Left lung (tissue), 10 donors: ENCODE results near the gene PCF11. TPM values are rescaled to one million over a fixed set of nuclear protein-coding genes. Genes with fewer than 3 reads are reported as not detected.

Experiments used
- ATAC-seq: fragments of 200-7000 bp; cut with Tn5 transposase; one replicate; pipeline ENCODE4 v1.9.1; 2020; ENCODE audit warnings: moderate library complexity
- DNase-seq, 4 donors: peaks; one replicate each; pipeline ENCODE4 v3.0.0-alpha.2; 2013 to 2020
- H3K27ac ChIP-seq, 2 donors: fragments of 200-600 bp; sonication (generic) in 1 of 2; one replicate each; pipeline versions ENCODE4 v1.5.0 to v1.8.0; 2020 to 2021
- H3K27me3 ChIP-seq, 2 donors: fragments of 200-600 bp; sonication (generic) in 1 of 2; one replicate each; pipeline versions ENCODE4 v1.5.0 to v1.8.0; 2020 to 2021
- H3K36me3 ChIP-seq, 2 donors: fragments of 200-600 bp; sonication (generic) in 1 of 2; one replicate each; pipeline versions ENCODE4 v1.5.0 to v1.8.0; 2020 to 2021
- H3K4me1 ChIP-seq, 2 donors: fragments of 200-600 bp; one replicate each; pipeline ENCODE4 v1.8.0; 2021
- H3K4me3 ChIP-seq, 2 donors: fragments of 200-600 bp; sonication (generic) in 1 of 2; one replicate each; pipeline versions ENCODE4 v1.5.0 to v1.8.0; 2020 to 2021; ENCODE audit warnings: mild to moderate bottlenecking in 1 of 2
- H3K9me3 ChIP-seq, 2 donors: fragments of 200-600 bp; sonication (generic) in 1 of 2; one replicate each; pipeline versions ENCODE4 v1.5.0 to v1.8.0; 2020 to 2021
- intact Hi-C, 2 donors: fragments of 100-400 bp; cut with DNase I; formaldehyde crosslinking; loops; one replicate each; pipeline versions ENCODE4 v1.11.2 to v1.14.2; 2022
- polyA plus RNA-seq, 6 donors: library from polyadenylated mRNA; unstranded; fragments of 120-200 nt; gene quantifications; one replicate each; pipeline ENCODE4 v1.2.1, GENCODE V29; 2013; ENCODE audit not compliant: insufficient read length in 6 of 6
- total RNA-seq, 2 donors: library from RNA; stranded (reverse); fragmentation: NEBNext Ultra II Directional; extraction: Animal tissue kit (Norgen Biotek cat#: 25700); gene quantifications; one replicate each; pipeline ENCODE4 v1.2.1, GENCODE V29; 2021
- TF ChIP-seq, protein P1 (sequence below), 2 donors: fragments of 200-600 bp; sonication (generic) in 1 of 2; IDR thresholded peaks; one replicate each; pipeline versions ENCODE4 v1.5.0 to v1.8.0; 2021; ENCODE audit warnings: antibody characterized with exemption in 2 of 2
- donor health status: DM: no; HTN: yes; CAD: no.
- donor health status: DM: no; HTN: no; CAD: no.

Gene PCF11
- total and polyA plus RNA-seq, 8 donors: 35.8 to 91.1 (median 80.5) TPM

DNA sequence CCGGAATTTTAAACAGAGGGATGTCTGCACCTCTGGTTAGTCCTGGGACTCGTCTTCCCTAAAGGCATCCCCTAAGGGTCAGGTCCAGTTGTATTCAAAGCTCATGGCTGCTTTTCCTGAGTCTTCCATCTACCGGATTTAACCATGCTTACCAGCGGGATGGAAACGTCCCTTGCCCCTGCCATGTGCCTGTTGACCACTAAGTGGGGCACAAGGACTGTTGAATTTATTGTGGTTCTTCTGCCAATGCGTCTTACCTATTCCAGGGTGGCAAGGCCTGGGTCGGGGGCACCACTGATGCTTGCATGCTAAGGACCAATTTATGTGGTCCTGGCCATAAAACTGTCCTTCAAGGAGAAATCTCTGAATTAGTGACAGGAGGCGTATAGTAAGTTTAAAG, 62.2 kb downstream of the PCF11 start:
- no peak for DNase-seq
- intact Hi-C loops: no loop called here
- Histone ChIP-seq H3K36me3 (peaks cover 0 to 1% of the 10 kb centered on the region in 2 donors), H3K9me3 (no peaks in the 10 kb centered on the region), H3K4me1 (no peaks in the 10 kb centered on the region), H3K4me3 (no peak overlapping the region), H3K27me3 (no peaks in the 10 kb centered on the region), H3K27ac (no peak overlapping the region)
- no peak for ATAC-seq
- TF ChIP-seq, protein P1, sequence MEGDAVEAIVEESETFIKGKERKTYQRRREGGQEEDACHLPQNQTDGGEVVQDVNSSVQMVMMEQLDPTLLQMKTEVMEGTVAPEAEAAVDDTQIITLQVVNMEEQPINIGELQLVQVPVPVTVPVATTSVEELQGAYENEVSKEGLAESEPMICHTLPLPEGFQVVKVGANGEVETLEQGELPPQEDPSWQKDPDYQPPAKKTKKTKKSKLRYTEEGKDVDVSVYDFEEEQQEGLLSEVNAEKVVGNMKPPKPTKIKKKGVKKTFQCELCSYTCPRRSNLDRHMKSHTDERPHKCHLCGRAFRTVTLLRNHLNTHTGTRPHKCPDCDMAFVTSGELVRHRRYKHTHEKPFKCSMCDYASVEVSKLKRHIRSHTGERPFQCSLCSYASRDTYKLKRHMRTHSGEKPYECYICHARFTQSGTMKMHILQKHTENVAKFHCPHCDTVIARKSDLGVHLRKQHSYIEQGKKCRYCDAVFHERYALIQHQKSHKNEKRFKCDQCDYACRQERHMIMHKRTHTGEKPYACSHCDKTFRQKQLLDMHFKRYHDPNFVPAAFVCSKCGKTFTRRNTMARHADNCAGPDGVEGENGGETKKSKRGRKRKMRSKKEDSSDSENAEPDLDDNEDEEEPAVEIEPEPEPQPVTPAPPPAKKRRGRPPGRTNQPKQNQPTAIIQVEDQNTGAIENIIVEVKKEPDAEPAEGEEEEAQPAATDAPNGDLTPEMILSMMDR (IDR thresholded peaks at IDR 0.05): no peak

DNA sequence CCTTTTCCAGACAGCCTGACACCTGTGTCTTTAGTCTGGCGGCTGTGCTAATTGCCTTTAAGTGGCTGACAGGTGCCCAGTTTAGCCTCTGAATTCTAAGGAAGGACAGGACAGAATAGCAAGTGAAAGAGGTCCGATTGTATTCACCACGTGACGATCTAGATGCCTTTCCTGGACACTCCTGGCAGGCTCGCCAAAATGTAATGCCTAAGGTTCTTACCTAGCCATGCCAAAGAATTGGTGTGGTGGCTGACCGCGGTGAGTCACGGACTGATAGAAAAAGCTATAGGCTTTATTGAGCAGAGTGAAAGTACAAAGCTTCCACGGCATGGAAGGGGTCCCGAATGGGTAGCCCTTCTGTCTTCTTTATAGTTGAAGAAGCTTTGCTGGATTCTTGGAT, 63.3 kb downstream of the PCF11 start:
- TF ChIP-seq, protein P1 (IDR thresholded peaks at IDR 0.05): no peak
- no peaks in the 10 kb centered on the region for H3K27me3 ChIP-seq
- no peak for ATAC-seq
- intact Hi-C loops: no loop called here
- H3K36me3 ChIP-seq: no peaks in the 10 kb centered on the region
- no peak for DNase-seq
- no peak overlapping the region for H3K4me3 ChIP-seq
- H3K27ac ChIP-seq: no peak overlapping the region
- H3K9me3 ChIP-seq: no peaks in the 10 kb centered on the region
- no peaks in the 10 kb centered on the region for H3K4me1 ChIP-seq

DNA sequence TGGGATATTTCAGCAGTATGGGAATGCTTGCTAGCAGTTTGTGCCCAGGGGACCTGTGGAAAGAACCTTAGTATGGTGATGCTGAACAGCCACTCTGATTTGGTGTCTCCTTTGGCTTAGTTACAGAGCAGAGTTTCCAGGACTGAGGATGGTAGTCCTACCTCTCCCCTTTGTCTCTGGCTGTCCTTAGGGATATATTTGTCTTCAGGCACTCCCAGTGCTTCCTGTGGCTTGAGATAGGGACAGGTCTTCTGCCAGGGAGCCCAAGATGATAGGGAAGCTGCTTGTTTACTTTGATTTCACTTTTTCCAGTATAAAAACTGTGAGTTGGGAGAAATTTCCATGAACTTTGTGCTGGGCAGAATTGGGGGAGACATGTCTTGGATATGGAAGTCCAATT, 64.8 kb downstream of the PCF11 start:
- H3K9me3 ChIP-seq: no peaks in the 10 kb centered on the region
- no peak overlapping the region for H3K27ac ChIP-seq
- no peaks in the 10 kb centered on the region for H3K4me1 ChIP-seq
- DNase-seq (no peak), ATAC-seq (no peak)
- TF ChIP-seq, protein P1 (IDR thresholded peaks at IDR 0.05): no peak
- H3K27me3 ChIP-seq: no peaks in the 10 kb centered on the region
- no peak overlapping the region for H3K4me3 ChIP-seq
- no peaks in the 10 kb centered on the region for H3K36me3 ChIP-seq
- intact Hi-C loops: no loop called here

DNA sequence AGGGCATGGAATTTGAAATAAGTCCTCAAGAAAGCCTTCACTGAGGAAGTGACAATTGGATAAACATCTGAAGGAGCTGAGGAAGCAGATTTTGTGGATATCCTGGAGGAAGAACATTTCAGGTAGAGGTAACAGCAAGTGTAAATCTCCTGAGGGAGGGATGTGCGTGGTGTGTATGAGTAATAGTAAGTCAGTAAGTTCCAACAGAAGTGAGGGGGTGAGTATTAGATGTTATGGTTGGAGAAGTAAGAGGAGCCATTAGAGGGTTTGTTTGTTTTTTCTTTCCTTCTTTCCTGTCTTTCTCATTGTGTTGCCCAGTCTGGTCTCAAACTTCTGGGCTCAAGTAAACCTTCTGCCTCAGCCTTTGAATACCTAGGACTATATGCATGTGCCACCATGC, 65.6 kb downstream of the PCF11 start:
- intact Hi-C loops: no loop called here
- no peak overlapping the region for H3K4me3 ChIP-seq
- no peaks in the 10 kb centered on the region for H3K4me1 ChIP-seq
- ATAC-seq (no peak), DNase-seq (no peak)
- no peaks in the 10 kb centered on the region for H3K9me3 ChIP-seq
- no peaks in the 10 kb centered on the region for H3K36me3 ChIP-seq
- TF ChIP-seq, protein P1 (IDR thresholded peaks at IDR 0.05): no peak
- H3K27ac ChIP-seq: no peak overlapping the region
- H3K27me3 ChIP-seq: no peaks in the 10 kb centered on the region

DNA sequence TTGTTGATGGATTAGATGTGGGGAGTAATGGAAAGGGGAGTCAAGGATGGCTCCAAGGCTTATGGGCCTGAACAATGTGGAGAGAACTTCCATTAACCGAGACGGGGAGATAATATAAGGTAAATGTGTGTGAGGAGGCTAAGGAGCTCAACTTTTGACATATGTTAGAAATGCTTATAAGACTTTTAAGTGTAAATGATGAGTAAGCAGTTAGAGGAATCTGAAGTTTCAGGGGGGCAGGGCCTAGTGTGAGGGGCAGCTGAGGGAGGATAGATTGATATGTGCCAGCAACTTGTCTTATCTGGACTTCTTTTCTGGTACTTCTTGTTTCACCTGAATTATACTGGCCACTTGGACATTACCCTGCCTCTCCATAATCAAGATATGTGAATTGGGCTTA, 66.5 kb downstream of the PCF11 start:
- no peak for ATAC-seq
- DNase-seq: no peak
- Histone ChIP-seq H3K27me3 (no peaks in the 10 kb centered on the region), H3K4me1 (no peaks in the 10 kb centered on the region), H3K4me3 (no peak overlapping the region), H3K36me3 (no peaks in the 10 kb centered on the region), H3K9me3 (no peaks in the 10 kb centered on the region), H3K27ac (no peak overlapping the region)
- TF ChIP-seq, protein P1 (IDR thresholded peaks at IDR 0.05): no peak
- intact Hi-C loops: no loop called here
